Motor neuron (in vitro differentiated cells): Measurements from ENCODE around the gene POLR3G. TPM values are rescaled to one million over a fixed set of nuclear protein-coding genes. Genes with fewer than 3 reads are reported as not detected.

ENCODE experiments used
- ATAC-seq, 8 experiments: fragments of 200-7000 bp; cut with Tn5 transposase; replicated peaks in 6 of 8; 2 replicates each; pipeline ENCODE4 v1.8.0; 2021; ENCODE audit warnings: mild to moderate bottlenecking in 8 of 8, moderate library complexity in 8 of 8
- H3K27ac ChIP-seq, 2 donors: fragments of 250-450 bp; sonication (Bioruptor Pico); 2 replicates each; pipeline ENCODE4 v1.9.0; 2021; ENCODE audit warnings: antibody characterized with exemption in 2 of 2, mild to moderate bottlenecking in 2 of 2, moderate library complexity in 1 of 2
- H3K4me1 ChIP-seq, 2 donors: fragments of 250-450 bp; sonication (Bioruptor Pico); replicated peaks in 1 of 2; 2 replicates each; pipeline ENCODE4 v1.6.1; 2021; ENCODE audit warnings: antibody characterized with exemption in 2 of 2, mild to moderate bottlenecking in 2 of 2, moderate library complexity in 1 of 2
- H3K4me3 ChIP-seq, 5 donors: fragments of 250-450 bp; sonication (Bioruptor Pico); 2 replicates each; pipeline ENCODE4 v1.9.0; 2021; ENCODE audit warnings: antibody characterized with exemption in 5 of 5, mild to moderate bottlenecking in 5 of 5, moderate library complexity in 4 of 5
- WGBS, 10 experiments: fragments of 450-650 bp; shearing (Covaris generic); methylation state at CpG; one replicate each; pipeline ENCODE4 v1.0.0; 2022; 5-methylcytosine and 5-hydroxymethylcytosine counted together
- in situ Hi-C, 9 experiments: fragments of 400-800 bp; cut with MboI; loops; one replicate each; pipeline ENCODE4 v1.15.0; 2021; ENCODE audit warnings: low sequenced_read_pairs in 9 of 9, low pct_unique_long_range_greater_than_20kb in 2 of 9; ENCODE audit not compliant: unreplicated experiment in 9 of 9
- total RNA-seq, 8 experiments: library from RNA; unstranded; fragments of 300-600 nt; gene quantifications; 2 replicates each; pipeline versions ENCODE4 v1.2.3 to v1.2.4, GENCODE V29; 2022

POLR3G gene
- total RNA-seq, 8 experiments from 2014 or later: 2.0 to 19.8 (median 3.2) TPM

DNA sequence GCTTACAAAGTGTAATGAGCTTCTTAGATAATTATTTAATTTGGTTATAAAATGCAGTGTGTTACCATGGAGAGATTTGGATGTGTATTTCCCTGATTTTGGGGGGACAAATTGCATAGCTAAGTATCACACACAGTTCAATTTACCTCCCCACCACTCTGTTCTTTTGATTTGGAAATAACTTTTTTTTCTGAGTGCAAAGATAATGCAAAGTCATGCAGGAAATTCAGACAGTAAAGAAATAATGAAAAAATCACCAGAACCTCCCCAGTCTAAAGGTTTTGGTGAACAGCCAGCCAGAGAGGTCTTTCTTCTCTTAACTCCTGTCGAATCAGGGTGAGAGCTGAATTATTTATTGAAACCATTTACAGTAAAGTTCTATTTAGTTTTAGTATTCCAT, 87.1 kb downstream of the POLR3G start:
- WGBS, 10 experiments: 33 to 80% (median 61%) methylated on average over 1 of the region's 1 CpG
- no peak for ATAC-seq
- H3K27ac ChIP-seq: no peak overlapping the region
- peaks cover 13 to 30% of the 10 kb centered on the region in 2 donors for H3K4me1 ChIP-seq
- no peak overlapping the region for H3K4me3 ChIP-seq
- in situ Hi-C loops: no loop called here

GRCh38 chr5:90562341-90562740, 87.7 kb downstream of the POLR3G start:
- peak in 1 of 8 experiments; percentile 36 for ATAC-seq
- peak overlapping the region in 1 of 2 donors; percentile 18 for H3K27ac ChIP-seq
- H3K4me3 ChIP-seq: peak overlapping the region in 2 of 5 donors; percentile 1 to 3
- H3K4me1 ChIP-seq: peaks cover 12 to 30% of the 10 kb centered on the region in 2 donors
- WGBS, 10 experiments: 10 to 49% (median 28%) methylated on average over 1 to 5 of the region's 5 CpGs; no CpG with 5 or more reads in 2 of the 10 experiments
- in situ Hi-C loops: no loop called here

DNA sequence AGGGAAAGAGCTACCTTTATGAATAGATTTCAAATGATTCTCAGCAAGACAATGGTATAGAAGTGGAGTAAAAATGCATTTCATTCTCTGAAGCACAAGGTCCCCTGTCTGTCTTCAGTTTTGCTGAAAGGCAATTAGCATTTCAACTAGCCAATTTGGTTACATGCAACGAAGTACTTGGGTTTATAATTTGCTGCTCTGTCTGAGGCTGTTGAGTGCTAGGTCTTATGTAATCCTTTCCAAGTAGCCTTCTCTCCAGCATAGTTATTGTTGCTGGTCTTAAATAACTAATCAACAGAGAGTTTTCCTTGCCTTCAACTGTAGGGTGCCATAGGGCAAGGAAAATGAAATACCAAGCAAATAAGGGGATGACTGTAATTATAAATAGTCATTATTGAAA, 88.4 kb downstream of the POLR3G start:
- Histone ChIP-seq H3K27ac (no peak overlapping the region), H3K4me1 (peaks cover 9 to 30% of the 10 kb centered on the region in 2 donors), H3K4me3 (no peak overlapping the region)
- 0 to 44% (median 20%) methylated on average over 1 of the region's 1 CpG; no CpG with 5 or more reads in 2 of the 10 experiments for WGBS, 10 experiments
- no peak for ATAC-seq
- in situ Hi-C loops: no loop called here

Other genes starting within 250 kb of the POLR3G start
- 10 to 100 TPM; 34.6 to 49.8 (median 38.1) TPM for gene CETN3, start 65.1 kb upstream of the POLR3G start, total RNA-seq
- 10 to 100 TPM in 4 of 8 experiments, 1 to 10 TPM in 4; 6.6 to 14.5 (median 10.3) TPM for gene MBLAC2, start 93 bp upstream of the POLR3G start, total RNA-seq
- 10 to 100 TPM in 6 of 8 experiments, 1 to 10 TPM in 2; 8.0 to 20.3 (median 12.6) TPM for gene LYSMD3, start 54.7 kb downstream of the POLR3G start, total RNA-seq
- 10 to 100 TPM in 5 of 8 experiments, 1 to 10 TPM in 1, under 1 TPM in 2; 0.87 to 92.4 (median 44.9) TPM for gene ADGRV1, start 83.9 kb downstream of the POLR3G start, total RNA-seq